GM21360 (cell line): Measurements from ENCODE around the gene CNOT8.
"Not testable (repeated sequence)": the region's sequence is repeated elsewhere in the genome, so short reads cannot be mapped to it uniquely, and the experiment has no call there.

Experiments
- ATAC-seq: cut with Tn5 transposase; IDR thresholded peaks from one replicate; pipeline ENCODE4 v1.9.1; 2021; ENCODE audit warnings: mild to moderate bottlenecking, moderate library complexity; ENCODE audit not compliant: unreplicated experiment

Gene CNOT8

GRCh38 chr5:154905601-154906000 lies 47.2 kb downstream of the CNOT8 start:
- ATAC-seq = not testable (repeated sequence)

- ATAC-seq = no peak
Measured at GRCh38 chr5:154916874-154917273, 58.4 kb downstream of the CNOT8 start.

- ATAC-seq = no peak
Measured at GRCh38 chr5:154917757-154918156, 59.3 kb downstream of the CNOT8 start.

GRCh38 chr5:154923441-154924430 lies 65.3 kb downstream of the CNOT8 start:
- no peak for ATAC-seq
